ENCODE results near the gene MTM1. TPM values are rescaled to one million over a fixed set of nuclear protein-coding genes. Genes with fewer than 3 reads are reported as not detected.

The MTM1 gene
- total RNA-seq, 2 experiments from 2014 or later = 23.1 to 31.3 TPM

GRCh38 chrX:150643271-150643670, 74.8 kb downstream of the MTM1 start:
- Mint-ChIP-seq H3K27me3 (no peaks in the 10 kb centered on the region), H3K36me3 (ENCODE audit: low read depth) (peaks cover 5% of the 10 kb centered on the region), H3K4me1 (no peaks in the 10 kb centered on the region), H3K9me3 (ENCODE audit: low read depth) (no peaks in the 10 kb centered on the region), H3K27ac (no peak overlapping the region), H3K4me3 (no peak overlapping the region)
- ATAC-seq (no peak), DNase-seq (no peak)
- POLR2A ChIA-PET = no interaction called here
- CTCF ChIA-PET = no interaction called here
- intact Hi-C loops (cut with DNase I, micrococcal nuclease) = no loop called here

GRCh38 chrX:150643958-150644357, 75.5 kb downstream of the MTM1 start:
- ATAC-seq (no peak), DNase-seq (no peak)
- intact Hi-C loops (cut with DNase I, micrococcal nuclease) = no loop called here
- POLR2A ChIA-PET = no interaction called here
- CTCF ChIA-PET = no interaction called here
- Mint-ChIP-seq H3K4me3 (no peak overlapping the region), H3K4me1 (no peaks in the 10 kb centered on the region), H3K27me3 (no peaks in the 10 kb centered on the region), H3K9me3 (ENCODE audit: low read depth) (no peaks in the 10 kb centered on the region), H3K27ac (no peak overlapping the region), H3K36me3 (ENCODE audit: low read depth) (peaks cover 4% of the 10 kb centered on the region)

- Mint-ChIP-seq H3K9me3 (ENCODE audit: low read depth) (no peaks in the 10 kb centered on the region), H3K4me1 (peaks cover 4% of the 10 kb centered on the region), H3K27me3 (no peaks in the 10 kb centered on the region), H3K27ac (no peak overlapping the region), H3K4me3 (no peak overlapping the region), H3K36me3 (ENCODE audit: low read depth) (peaks cover 6% of the 10 kb centered on the region)
- intact Hi-C loops (cut with DNase I, micrococcal nuclease) = no loop called here
- DNase-seq = no peak
- ChIA-PET POLR2A (no interaction called here), CTCF (interaction anchor here (1.7 kb wide), 1 partner anchor 39 kb away, joined by 4 read pairs; no protein-coding TSS in a partner anchor)
- no peak for ATAC-seq
These were observed 76.0 kb downstream of the MTM1 start for GRCh38 chrX:150644422-150644821.

- CTCF ChIA-PET = interaction anchor here (1.1 kb wide), 1 partner anchor 13 kb away, joined by 4 read pairs; no protein-coding TSS in a partner anchor
- Mint-ChIP-seq H3K9me3 (ENCODE audit: low read depth) (no peaks in the 10 kb centered on the region), H3K4me1 (peaks cover 10% of the 10 kb centered on the region)
These were observed 78.9 kb downstream of the MTM1 start for GRCh38 chrX:150647331-150647730.

GRCh38 chrX:150648296-150648940, 80.0 kb downstream of the MTM1 start:
- intact Hi-C loops (cut with DNase I, micrococcal nuclease) = no loop called here
- Mint-ChIP-seq H3K27ac (no peak overlapping the region), H3K4me3 (no peak overlapping the region), H3K4me1 (peaks cover 10% of the 10 kb centered on the region), H3K36me3 (ENCODE audit: low read depth) (peaks cover 12% of the 10 kb centered on the region), H3K9me3 (ENCODE audit: low read depth) (no peaks in the 10 kb centered on the region), H3K27me3 (no peaks in the 10 kb centered on the region)
- ChIA-PET POLR2A (interaction anchor here (0.7 kb wide), 1 partner anchor 449 kb away, joined by 4 read pairs; no protein-coding TSS in a partner anchor), CTCF (interaction anchor here (1.1 kb wide), 1 partner anchor 35 kb away, joined by 3 read pairs; no protein-coding TSS in a partner anchor)
- no peak for DNase-seq
- ATAC-seq = no peak

More at GRCh38 chrX:150647331-150647730, 78.9 kb downstream of the MTM1 start:
- POLR2A ChIA-PET = no interaction called here
- no peak for ATAC-seq
- H3K36me3 Mint-ChIP-seq (ENCODE audit: low read depth) = peaks cover 10% of the 10 kb centered on the region
- no peak overlapping the region for H3K4me3 Mint-ChIP-seq
- H3K27me3 Mint-ChIP-seq = no peaks in the 10 kb centered on the region
- intact Hi-C loops (cut with DNase I, micrococcal nuclease) = no loop called here
- H3K27ac Mint-ChIP-seq = no peak overlapping the region
- no peak for DNase-seq

- CTCF ChIA-PET = interaction anchor here (1.0 to 1.1 kb wide), 2 partner anchors 14 to 34 kb away, joined by 3 to 6 read pairs; no protein-coding TSS in a partner anchor
- Mint-ChIP-seq H3K36me3 (ENCODE audit: low read depth) (peaks cover 12% of the 10 kb centered on the region), H3K4me3 (no peak overlapping the region), H3K4me1 (peaks cover 10% of the 10 kb centered on the region), H3K27ac (peak overlapping the region; percentile 58), H3K9me3 (ENCODE audit: low read depth) (no peaks in the 10 kb centered on the region), H3K27me3 (no peaks in the 10 kb centered on the region)
- intact Hi-C loops (cut with DNase I, micrococcal nuclease) = no loop called here
- POLR2A ChIA-PET = no interaction called here
- no peak for DNase-seq
- no peak for ATAC-seq
These were observed 80.9 kb downstream of the MTM1 start for GRCh38 chrX:150649096-150649870.

- POLR2A ChIA-PET = no interaction called here
- DNase-seq = no peak
- Mint-ChIP-seq H3K4me3 (no peak overlapping the region), H3K4me1 (peaks cover 10% of the 10 kb centered on the region), H3K27me3 (no peaks in the 10 kb centered on the region), H3K9me3 (ENCODE audit: low read depth) (no peaks in the 10 kb centered on the region), H3K36me3 (ENCODE audit: low read depth) (peaks cover 15% of the 10 kb centered on the region), H3K27ac (peak overlapping the region; percentile 4)
- intact Hi-C loops (cut with DNase I, micrococcal nuclease) = no loop called here
- CTCF ChIA-PET = no interaction called here
- ATAC-seq = no peak
These were observed 83.5 kb downstream of the MTM1 start for GRCh38 chrX:150651906-150652305.

- ChIA-PET CTCF (no interaction called here), POLR2A (no interaction called here)
- Mint-ChIP-seq H3K4me1 (peaks cover under 1% of the 10 kb centered on the region), H3K4me3 (no peak overlapping the region), H3K9me3 (ENCODE audit: low read depth) (no peaks in the 10 kb centered on the region), H3K36me3 (ENCODE audit: low read depth) (peaks cover 15% of the 10 kb centered on the region), H3K27ac (no peak overlapping the region), H3K27me3 (no peaks in the 10 kb centered on the region)
- intact Hi-C loops (cut with DNase I, micrococcal nuclease) = no loop called here
- DNase-seq = no peak
- ATAC-seq = no peak
These were observed 87.4 kb downstream of the MTM1 start for GRCh38 chrX:150655788-150656187.

- ATAC-seq = no peak
- intact Hi-C loops (cut with DNase I, micrococcal nuclease) = no loop called here
- POLR2A ChIA-PET = no interaction called here
- DNase-seq = no peak
- Mint-ChIP-seq H3K27me3 (no peaks in the 10 kb centered on the region), H3K27ac (no peak overlapping the region), H3K9me3 (ENCODE audit: low read depth) (no peaks in the 10 kb centered on the region), H3K36me3 (ENCODE audit: low read depth) (peaks cover 28% of the 10 kb centered on the region), H3K4me1 (no peaks in the 10 kb centered on the region), H3K4me3 (no peak overlapping the region)
- CTCF ChIA-PET = interaction anchor here (1.0 to 1.1 kb wide), 2 partner anchors 11 to 52 kb away, joined by 3 to 4 read pairs; no protein-coding TSS in a partner anchor
These were observed 94.7 kb downstream of the MTM1 start for GRCh38 chrX:150663073-150663472.

GRCh38 chrX:150664290-150664689, 95.9 kb downstream of the MTM1 start:
- Mint-ChIP-seq H3K36me3 (ENCODE audit: low read depth) (peaks cover 33% of the 10 kb centered on the region), H3K4me1 (no peaks in the 10 kb centered on the region), H3K9me3 (ENCODE audit: low read depth) (no peaks in the 10 kb centered on the region), H3K4me3 (no peak overlapping the region), H3K27me3 (no peaks in the 10 kb centered on the region), H3K27ac (no peak overlapping the region)
- DNase-seq (no peak), ATAC-seq (no peak)
- ChIA-PET CTCF (no interaction called here), POLR2A (no interaction called here)
- intact Hi-C loops (cut with DNase I, micrococcal nuclease) = no loop called here

GRCh38 chrX:150676221-150676620, 107.8 kb downstream of the MTM1 start:
- POLR2A ChIA-PET = no interaction called here
- no peak for ATAC-seq

GRCh38 chrX:150680974-150681373, 112.6 kb downstream of the MTM1 start:
- Mint-ChIP-seq H3K9me3 (ENCODE audit: low read depth) (no peaks in the 10 kb centered on the region), H3K27ac (no peak overlapping the region), H3K36me3 (ENCODE audit: low read depth) (no peaks in the 10 kb centered on the region), H3K4me3 (no peak overlapping the region), H3K27me3 (no peaks in the 10 kb centered on the region), H3K4me1 (peaks cover 2% of the 10 kb centered on the region)
- DNase-seq = peak; percentile 38
- no peak for ATAC-seq
- ChIA-PET CTCF (interaction anchor here (0.7 to 1.4 kb wide), 4 partner anchors 35 to 314 kb away, joined by 3 to 7 read pairs (median 5); no protein-coding TSS in a partner anchor), POLR2A (no interaction called here)
- intact Hi-C loops (cut with DNase I, micrococcal nuclease) = loop anchor here in 1 of 2 experiments (2.0 kb wide), 2 partner anchors 718 to 730 kb away; no protein-coding TSS in a partner anchor

More at GRCh38 chrX:150676221-150676620, 107.8 kb downstream of the MTM1 start:
- CTCF ChIA-PET = interaction anchor here (0.8 to 1.0 kb wide), 3 partner anchors 23 to 261 kb away, joined by 3 read pairs; no protein-coding TSS in a partner anchor
- Mint-ChIP-seq H3K36me3 (ENCODE audit: low read depth) (no peaks in the 10 kb centered on the region), H3K27ac (no peak overlapping the region), H3K9me3 (ENCODE audit: low read depth) (no peaks in the 10 kb centered on the region), H3K4me1 (no peaks in the 10 kb centered on the region), H3K4me3 (no peak overlapping the region), H3K27me3 (no peaks in the 10 kb centered on the region)
- DNase-seq = no peak
- intact Hi-C loops (cut with DNase I, micrococcal nuclease) = no loop called here
